ENCODE results near the gene GPR21.

DNA sequence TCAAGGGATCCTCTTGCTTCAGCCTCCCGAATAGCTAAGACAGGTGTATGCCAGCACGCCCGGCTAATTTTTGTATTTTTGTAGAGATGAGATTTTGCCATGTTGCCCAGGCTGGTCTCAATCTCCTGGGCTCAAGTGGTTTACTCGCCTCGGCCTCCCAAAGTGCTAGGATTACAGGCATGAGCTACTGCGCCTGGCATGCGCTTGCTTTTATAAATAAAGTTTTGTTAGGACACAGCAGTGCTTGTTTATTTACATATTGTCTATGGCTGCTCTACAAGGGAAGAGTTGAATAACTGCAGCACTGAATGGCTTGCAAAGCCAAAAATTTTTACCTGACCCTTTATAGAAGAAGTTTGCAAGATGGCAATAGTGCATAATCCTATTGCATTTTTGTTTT, 27.7 kb downstream of the GPR21 start:
- TF ChIP-seq EZH2 (IDR thresholded peaks at IDR 0.05) (no peak), CEBPB (IDR thresholded peaks at IDR 0.05; ENCODE audit: low read depth) (no peak), POLR2A (IDR thresholded peaks at IDR 0.05; ENCODE audit: borderline replicate concordance, extremely low read depth, insufficient read depth, insufficient read length) (no peak), RAD21 (IDR thresholded peaks at IDR 0.05; ENCODE audit: low read depth) (no peak), CTCF (IDR thresholded peaks at IDR 0.05 in 2 of 3, conservative IDR thresholded peaks at IDR 0.05 in 1 of 3; ENCODE audit: borderline replicate concordance in 1 of 3, insufficient read depth in 1 of 3, low read depth in 2 of 3, low read length in 2 of 3) (no peak), POLR2AphosphoS5 (IDR thresholded peaks at IDR 0.05; ENCODE audit: low read depth, low read length) (no peak), ZBTB33 (IDR thresholded peaks at IDR 0.05; ENCODE audit: extremely low read depth, insufficient replicate concordance, low read length) (no peak), EZH2phosphoT487 (IDR thresholded peaks at IDR 0.05; ENCODE audit: borderline replicate concordance) (no peak), JUND (IDR thresholded peaks at IDR 0.05) (no peak), EGR1 (IDR thresholded peaks at IDR 0.05; ENCODE audit: low read depth) (no peak), ZNF274 (IDR thresholded peaks at IDR 0.05; ENCODE audit: low read depth, low read length) (no peak), YY1 (IDR thresholded peaks at IDR 0.05; ENCODE audit: extremely low read depth, insufficient replicate concordance, low read depth, low read length) (no peak)
- TF ChIP-seq, protein P1, sequence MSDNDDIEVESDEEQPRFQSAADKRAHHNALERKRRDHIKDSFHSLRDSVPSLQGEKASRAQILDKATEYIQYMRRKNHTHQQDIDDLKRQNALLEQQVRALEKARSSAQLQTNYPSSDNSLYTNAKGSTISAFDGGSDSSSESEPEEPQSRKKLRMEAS (IDR thresholded peaks at IDR 0.05) = no peak
- TF ChIP-seq, protein P2, sequence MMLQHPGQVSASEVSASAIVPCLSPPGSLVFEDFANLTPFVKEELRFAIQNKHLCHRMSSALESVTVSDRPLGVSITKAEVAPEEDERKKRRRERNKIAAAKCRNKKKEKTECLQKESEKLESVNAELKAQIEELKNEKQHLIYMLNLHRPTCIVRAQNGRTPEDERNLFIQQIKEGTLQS (IDR thresholded peaks at IDR 0.05) = no peak

Data from HCT116 (cell line).